A549 (cell line): Measurements from ENCODE around the gene ACSBG1. TPM values are rescaled to one million over a fixed set of nuclear protein-coding genes. Genes with fewer than 3 reads are reported as not detected.

ENCODE experiments used
- ATAC-seq, 2 experiments: fragments of 200-7000 bp in 1 of 2; fragments of >200 bp in 1 of 2; cut with Nextera tagmentation in 1 of 2; cut with Tn5 transposase in 1 of 2; 3 replicates each; pipeline versions ENCODE4 v1.8.0 to v1.9.1; 2018 to 2020; ENCODE audit warnings: mild to moderate bottlenecking in 1 of 2, moderate library complexity in 1 of 2
- CTCF ChIA-PET: fragments of 300-600 bp; sonication (Branson Sonifier 250); formaldehyde crosslinking; extraction: SDS; loops from one replicate; lab custom pipeline; 2021; ENCODE audit warnings: antibody characterized with exemption, inconsistent platforms; lab: Yijun Ruan, JAX
- POLR2A ChIA-PET: fragments of 350-600 bp; formaldehyde crosslinking; extraction: SDS; loops from one replicate; lab custom pipeline; 2021; ENCODE audit warnings: antibody characterized with exemption, inconsistent platforms; lab: Yijun Ruan, JAX
- DNase-seq, 2 experiments: peaks; one replicate each; pipeline versions ENCODE4 v3.0.0 to v3.0.0-alpha.2; 2011 to 2016; ENCODE audit warnings: low read depth in 1 of 2, low spot score in 1 of 2
- FAIRE-seq: peaks from 2 replicates; lab custom pipeline; 2011; peaks lifted over from hg19 to GRCh38; lab: Jason Lieb, UNC
- H3K27ac ChIP-seq, 2 experiments: fragments of >200 bp; sonication (Bioruptor Twin); formaldehyde crosslinking; 3 replicates each; pipeline ENCODE4 v1.5.1; 2016 to 2017
- H3K4me1 ChIP-seq: fragments of >200 bp; sonication (Bioruptor Twin); formaldehyde crosslinking; 3 replicates; pipeline ENCODE4 v1.6.1; 2016
- H3K4me2 ChIP-seq: fragments of >200 bp; sonication (Bioruptor Twin); formaldehyde crosslinking; 3 replicates; pipeline ENCODE4 v1.6.1; 2016
- H3K4me3 ChIP-seq: fragments of >200 bp; sonication (Bioruptor Twin); formaldehyde crosslinking; 3 replicates; pipeline ENCODE4 v1.5.1; 2016
- H3K9me3 ChIP-seq: fragments of >200 bp; sonication (Bioruptor Twin); formaldehyde crosslinking; 3 replicates; pipeline ENCODE4 v1.6.1; 2016
- BHLHE40 ChIP-seq: IDR thresholded peaks from 2 replicates; pipeline ENCODE4 v1.6.1; 2012; ENCODE audit warnings: low read depth, low read length, inconsistent platforms
- CBX8 ChIP-seq: fragments of 200-600 bp; sonication (generic); IDR thresholded peaks from 2 replicates; pipeline ENCODE4 v1.6.1; 2016
- CHD2 ChIP-seq: fragments of 150-350 bp; IDR thresholded peaks from 2 replicates; pipeline ENCODE4 v1.6.1; 2014; ENCODE audit warnings: low read length; ENCODE audit not compliant: partially characterized antibody
- EP300 ChIP-seq, 2 experiments: fragments of >200 bp; sonication (Bioruptor Twin); formaldehyde crosslinking; IDR thresholded peaks; 2 replicates in 1 of 2; 3 replicates in 1 of 2; pipeline ENCODE4 v1.6.1; 2016 to 2017
- FOSB ChIP-seq: fragments of 250-450 bp; sonication (Bioruptor Pico); IDR thresholded peaks from 2 replicates; pipeline ENCODE4 v1.5.0; 2020; ENCODE audit warnings: mild to moderate bottlenecking, moderate library complexity
- FOSL2 ChIP-seq, 2 experiments: fragments of 450-650 bp in 1 of 2; fragments of >200 bp in 1 of 2; sonication (Bioruptor Twin) in 1 of 2; formaldehyde crosslinking; IDR thresholded peaks; 2 replicates each; pipeline versions ENCODE4 v1.5.0 to v1.6.1; 2016 to 2020; ENCODE audit warnings: mild to moderate bottlenecking in 1 of 2, moderate library complexity in 1 of 2
- FOXS1 ChIP-seq: fragments of 250-450 bp; sonication (Bioruptor Pico); IDR thresholded peaks from 2 replicates; pipeline ENCODE4 v1.5.0; 2020; ENCODE audit warnings: mild to moderate bottlenecking, moderate library complexity
- HEYL ChIP-seq: fragments of 250-450 bp; sonication (Bioruptor Pico); IDR thresholded peaks from 2 replicates; pipeline ENCODE4 v1.8.0; 2021; ENCODE audit warnings: mild to moderate bottlenecking, moderate library complexity
- HOXB13 ChIP-seq: fragments of 250-450 bp; sonication (Bioruptor Pico); IDR thresholded peaks from 2 replicates; pipeline ENCODE4 v1.5.0; 2020; ENCODE audit warnings: low read depth, mild to moderate bottlenecking, moderate library complexity
- HOXB5 ChIP-seq: fragments of 250-450 bp; sonication (Bioruptor Pico); IDR thresholded peaks from 2 replicates; pipeline ENCODE4 v1.5.0; 2020; ENCODE audit warnings: mild to moderate bottlenecking, moderate library complexity
- JUNB ChIP-seq: fragments of >200 bp; sonication (Bioruptor Twin); formaldehyde crosslinking; IDR thresholded peaks from 2 replicates; pipeline ENCODE4 v1.6.1; 2016
- MAFK ChIP-seq: fragments of 450-650 bp; IDR thresholded peaks from 2 replicates; pipeline ENCODE4 v1.6.1; 2014; ENCODE audit not compliant: partially characterized antibody
- POLR2A ChIP-seq: IDR thresholded peaks from 2 replicates; pipeline ENCODE4 v1.6.1; 2012; ENCODE audit warnings: mild to moderate bottlenecking, low read length
- POLR2AphosphoS2 ChIP-seq: conservative IDR thresholded peaks from 2 replicates; pipeline ENCODE4 v1.6.1; 2012; ENCODE audit warnings: low read length, improper control_type of control experiment, inconsistent platforms
- RARB ChIP-seq: fragments of 250-450 bp; sonication (Bioruptor Pico); IDR thresholded peaks from 2 replicates; pipeline ENCODE4 v1.8.0; 2021; ENCODE audit warnings: mild to moderate bottlenecking, moderate library complexity
- RFX5 ChIP-seq: fragments of 450-650 bp; IDR thresholded peaks from 2 replicates; pipeline ENCODE4 v1.7.1; 2014; ENCODE audit warnings: antibody characterized with exemption, mild to moderate bottlenecking, moderate library complexity
- SMC3 ChIP-seq: fragments of >200 bp; sonication (Bioruptor Twin); formaldehyde crosslinking; IDR thresholded peaks from 3 replicates; pipeline ENCODE4 v1.6.1; 2018; ENCODE audit warnings: inconsistent platforms
- SREBF2 ChIP-seq: fragments of 450-650 bp; IDR thresholded peaks from 2 replicates; pipeline ENCODE4 v1.6.1; 2014; ENCODE audit warnings: mild to moderate bottlenecking, moderate library complexity
- TFCP2L1 ChIP-seq: fragments of 250-450 bp; sonication (Bioruptor Pico); IDR thresholded peaks from 2 replicates; pipeline ENCODE4 v1.5.0; 2021; ENCODE audit warnings: mild to moderate bottlenecking
- TP53 ChIP-seq: fragments of 250-450 bp; sonication (Bioruptor Pico); IDR thresholded peaks from 2 replicates; pipeline ENCODE4 v1.5.0; 2021; ENCODE audit warnings: mild to moderate bottlenecking, moderate library complexity
- ZFP36 ChIP-seq: fragments of 450-650 bp; IDR thresholded peaks from 2 replicates; pipeline ENCODE4 v1.6.1; 2014; ENCODE audit warnings: borderline replicate concordance; ENCODE audit not compliant: partially characterized antibody
- ZSCAN20 ChIP-seq: fragments of 250-450 bp; sonication (Bioruptor Pico); IDR thresholded peaks from 2 replicates; pipeline ENCODE4 v1.8.0; 2022; ENCODE audit warnings: mild to moderate bottlenecking, moderate library complexity
- WGBS: methylation state at CpG from one replicate; pipeline ENCODE4 v1.1.6; 2017; ENCODE audit errors: missing lambda C conversion rate; 5-methylcytosine and 5-hydroxymethylcytosine counted together
- polyA plus RNA-seq, 4 experiments: library from polyadenylated mRNA; depleted of rRNA in 3 of 4; stranded (reverse); fragments of >200 nt; fragmentation: RNase III in 1 of 4; extraction: RNeasy Plus Mini Kit Qiagen cat#74134 plus additional on column Dnase treatment in 1 of 4; gene quantifications; 2 replicates in 3 of 4; 3 replicates in 1 of 4; pipeline ENCODE4 v1.2.3, GENCODE V29; 2011 to 2017
- TF ChIP-seq, protein P1 (sequence below): fragments of >200 bp; sonication (Bioruptor Twin); formaldehyde crosslinking; IDR thresholded peaks from 2 replicates; pipeline ENCODE4 v1.6.1; 2016
- TF ChIP-seq, protein P2 (sequence below): fragments of 450-650 bp; IDR thresholded peaks from 2 replicates; pipeline ENCODE4 v1.6.1; 2014; ENCODE audit warnings: antibody characterized with exemption
- TF ChIP-seq, protein P3 (sequence below): fragments of 250-450 bp; sonication (Bioruptor Pico); IDR thresholded peaks from 2 replicates; pipeline ENCODE4 v1.5.0; 2021; ENCODE audit warnings: mild to moderate bottlenecking, moderate library complexity, borderline replicate concordance

ACSBG1 gene
- polyA plus RNA-seq, 2 of the 4 experiments (the other 2 are of a cell fraction): 0.15 to 0.21 TPM

DNA sequence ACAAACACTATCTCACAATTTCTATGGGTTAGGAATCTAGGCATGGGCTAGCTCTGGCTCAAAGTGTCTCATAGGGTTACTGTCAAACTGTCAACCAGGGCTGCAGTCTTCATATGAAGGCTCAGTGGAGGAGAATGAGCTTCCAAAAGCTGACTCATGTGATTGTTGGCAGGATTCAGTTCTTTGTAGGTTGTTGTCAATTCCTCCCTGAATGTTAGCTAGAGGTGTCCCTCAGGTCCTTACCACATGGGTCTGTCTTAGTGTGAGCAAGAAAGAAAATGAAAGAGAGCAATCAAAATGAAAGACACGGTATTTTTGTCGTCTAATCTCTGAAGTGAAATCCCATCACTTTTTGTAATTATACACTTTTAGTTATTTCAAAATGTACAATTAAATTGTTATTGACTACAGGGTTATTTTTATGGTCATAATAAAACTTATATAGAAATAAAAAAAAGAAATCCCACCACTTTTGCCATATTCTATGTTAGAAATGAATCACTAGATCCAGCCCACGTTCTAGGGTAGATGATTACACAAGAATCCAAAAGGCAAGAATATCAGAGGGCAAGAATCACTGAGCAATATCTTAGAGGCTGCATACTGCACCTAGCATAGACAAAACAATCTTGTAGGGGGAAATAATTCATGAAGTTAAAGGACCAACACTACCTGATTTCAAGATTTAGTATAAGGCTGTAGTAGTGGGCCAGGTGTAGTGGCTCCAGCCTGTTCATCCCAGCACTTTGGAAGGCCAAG, 8.4 kb downstream of the ACSBG1 start:
- TF ChIP-seq HOXB13 (CRISPR knock-in tag) (no peak), TFCP2L1 (CRISPR knock-in tag) (no peak), ZFP36 (no peak), TP53 (CRISPR knock-in tag) (no peak), CBX8 (no peak), FOXS1 (CRISPR knock-in tag) (no peak), JUNB (no peak), POLR2A (no peak), ZSCAN20 (CRISPR knock-in tag) (no peak), POLR2AphosphoS2 (no peak), RFX5 (no peak), HEYL (CRISPR knock-in tag) (no peak), CHD2 (no peak)
- TF ChIP-seq, protein P1, sequence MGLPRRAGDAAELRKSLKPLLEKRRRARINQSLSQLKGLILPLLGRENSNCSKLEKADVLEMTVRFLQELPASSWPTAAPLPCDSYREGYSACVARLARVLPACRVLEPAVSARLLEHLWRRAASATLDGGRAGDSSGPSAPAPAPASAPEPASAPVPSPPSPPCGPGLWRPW: no peak
- TF ChIP-seq, protein P2, sequence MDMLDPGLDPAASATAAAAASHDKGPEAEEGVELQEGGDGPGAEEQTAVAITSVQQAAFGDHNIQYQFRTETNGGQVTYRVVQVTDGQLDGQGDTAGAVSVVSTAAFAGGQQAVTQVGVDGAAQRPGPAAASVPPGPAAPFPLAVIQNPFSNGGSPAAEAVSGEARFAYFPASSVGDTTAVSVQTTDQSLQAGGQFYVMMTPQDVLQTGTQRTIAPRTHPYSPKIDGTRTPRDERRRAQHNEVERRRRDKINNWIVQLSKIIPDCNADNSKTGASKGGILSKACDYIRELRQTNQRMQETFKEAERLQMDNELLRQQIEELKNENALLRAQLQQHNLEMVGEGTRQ: no peak
- TF ChIP-seq, protein P3, sequence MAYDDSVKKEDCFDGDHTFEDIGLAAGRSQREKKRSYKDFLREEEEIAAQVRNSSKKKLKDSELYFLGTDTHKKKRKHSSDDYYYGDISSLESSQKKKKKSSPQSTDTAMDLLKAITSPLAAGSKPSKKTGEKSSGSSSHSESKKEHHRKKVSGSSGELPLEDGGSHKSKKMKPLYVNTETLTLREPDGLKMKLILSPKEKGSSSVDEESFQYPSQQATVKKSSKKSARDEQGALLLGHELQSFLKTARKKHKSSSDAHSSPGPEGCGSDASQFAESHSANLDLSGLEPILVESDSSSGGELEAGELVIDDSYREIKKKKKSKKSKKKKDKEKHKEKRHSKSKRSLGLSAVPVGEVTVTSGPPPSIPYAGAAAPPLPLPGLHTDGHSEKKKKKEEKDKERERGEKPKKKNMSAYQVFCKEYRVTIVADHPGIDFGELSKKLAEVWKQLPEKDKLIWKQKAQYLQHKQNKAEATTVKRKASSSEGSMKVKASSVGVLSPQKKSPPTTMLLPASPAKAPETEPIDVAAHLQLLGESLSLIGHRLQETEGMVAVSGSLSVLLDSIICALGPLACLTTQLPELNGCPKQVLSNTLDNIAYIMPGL: no peak
- TF ChIP-seq, all 56 proteins: peak for 0
- Histone ChIP-seq H3K4me1 (no peaks in the 10 kb centered on the region), H3K27ac (no peak overlapping the region), H3K4me3 (no peak overlapping the region), H3K4me2 (no peak overlapping the region), H3K9me3 (peaks cover 4% of the 10 kb centered on the region; the same call in 1 of the 3 replicates)
- FAIRE-seq (no peak), DNase-seq (no peak), ATAC-seq (no peak)
- POLR2A ChIA-PET: no interaction called here
- CTCF ChIA-PET: interaction anchor here (0.5 to 9.7 kb wide), 6 partner anchors 14 to 593 kb away, joined by 3 to 93 read pairs (median 6); no protein-coding TSS in a partner anchor
- 81% methylated on average over 3 of the region's 3 CpGs for WGBS

DNA sequence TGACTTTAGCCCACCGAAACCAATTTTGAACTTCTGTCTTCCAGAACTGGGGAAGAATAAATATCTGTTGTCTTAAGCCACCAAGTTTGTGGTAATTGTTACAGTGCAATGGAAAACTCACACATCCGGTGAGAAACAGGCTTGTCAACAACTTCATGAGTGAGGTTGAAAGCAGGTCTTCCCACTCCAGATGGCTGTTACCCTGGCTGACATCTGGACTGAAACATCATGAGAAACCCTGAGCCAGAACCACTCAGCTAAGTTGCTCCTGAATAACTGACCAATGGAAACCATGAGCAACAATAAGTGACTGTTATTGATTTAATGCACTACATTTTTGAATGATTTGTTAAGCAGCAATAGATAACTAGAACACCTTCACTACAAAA, 10.3 kb downstream of the ACSBG1 start:
- ATAC-seq (no peak), FAIRE-seq (no peak), DNase-seq (no peak)
- ChIA-PET POLR2A (no interaction called here), CTCF (interaction anchor here (0.8 to 9.7 kb wide), 7 partner anchors 16 to 116 kb away, joined by 3 to 93 read pairs (median 5); partner anchors contain the start of gene CIB2)
- Histone ChIP-seq H3K4me1 (0 out of 3 replicates have a peak, but pooled peaks cover 3% of the 10 kb centered on the region), H3K4me2 (no peak overlapping the region), H3K9me3 (peaks cover 4% of the 10 kb centered on the region; the same call in 1 of the 3 replicates), H3K27ac (no peak overlapping the region), H3K4me3 (no peak overlapping the region)
- WGBS: 81% methylated on average over 2 of the region's 2 CpGs
- TF ChIP-seq SREBF2 (no peak), RARB (CRISPR knock-in tag) (no peak), FOSB (CRISPR knock-in tag) (no peak), MAFK (no peak), HOXB5 (no peak), FOSL2 (IDR thresholded peaks at IDR 0.05) (no peak), FOSL2 (CRISPR knock-in tag; IDR thresholded peaks at IDR 0.05) (no peak), RFX5 (no peak), TFCP2L1 (CRISPR knock-in tag) (no peak), EP300 (IDR thresholded peaks at IDR 0.05) (no peak), CBX8 (no peak), ZFP36 (no peak), SMC3 (no peak), BHLHE40 (no peak)
- TF ChIP-seq, all 56 proteins: peak for 0
